ENCODE measurements around the gene AKAP9.
A peak's percentile ranks its signal among the peaks of the same experiment; 100 is the strongest.
"Not testable (repeated sequence)": the region's sequence is repeated elsewhere in the genome, so short reads cannot be mapped to it uniquely, and the experiment has no call there.

Gene AKAP9

DNA sequence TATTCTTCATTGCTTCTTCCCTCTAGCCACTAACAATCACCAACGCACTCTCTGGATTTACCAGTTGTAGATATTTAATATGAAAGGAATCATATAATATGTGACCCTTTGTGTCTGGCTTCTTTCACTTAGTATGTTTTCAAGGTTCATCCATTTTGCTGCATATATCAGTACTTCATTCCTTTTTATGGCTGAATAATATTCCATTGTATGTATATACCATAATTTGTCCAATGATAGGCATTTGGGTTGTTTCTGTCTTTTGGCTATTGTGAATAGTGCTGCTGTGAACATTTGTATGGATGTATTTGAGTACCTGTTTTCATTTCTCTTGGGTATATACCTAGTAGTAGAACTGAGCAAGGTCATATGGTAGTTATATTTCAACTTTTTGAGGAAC lies 7.3 kb downstream of the AKAP9 start:
- no peak for DNase-seq

DNA sequence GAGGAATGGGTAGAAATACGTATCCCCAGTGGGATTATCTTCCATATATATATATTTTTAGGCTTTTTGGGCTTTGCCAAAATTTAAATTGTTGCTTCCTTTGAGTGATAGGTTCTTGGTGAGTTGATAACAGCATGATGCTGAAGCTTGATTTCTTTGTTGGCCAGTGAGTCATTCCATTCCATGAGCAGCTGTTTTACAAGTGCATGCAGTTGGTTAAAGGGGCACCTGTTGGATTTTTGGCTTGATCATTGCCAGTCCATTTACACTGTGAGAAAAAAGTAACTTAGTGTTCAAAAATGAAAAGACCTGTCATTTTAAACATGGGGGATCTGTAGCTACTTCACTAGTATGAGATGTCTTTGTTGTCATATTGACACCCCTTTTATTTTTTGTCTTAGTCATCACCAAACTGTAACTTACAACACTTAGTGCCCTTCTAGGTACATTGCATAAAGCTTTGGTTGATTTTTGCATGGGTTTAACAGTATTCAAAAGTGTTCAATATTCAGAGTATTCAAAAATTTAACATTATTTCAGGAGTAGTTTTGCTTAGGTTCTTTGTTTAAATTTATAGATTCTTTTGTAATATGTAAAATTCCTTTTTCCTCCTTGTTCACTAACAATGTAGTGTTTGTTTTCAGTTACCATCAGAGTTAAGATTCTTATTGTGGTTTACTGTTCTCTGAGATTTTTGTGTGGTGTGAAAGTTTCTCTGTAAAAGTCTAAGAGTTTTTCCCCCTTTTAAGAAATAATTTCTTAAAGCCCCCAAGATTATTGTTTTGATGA lies 8.8 kb downstream of the AKAP9 start:
- DNase-seq, result no peak

DNA sequence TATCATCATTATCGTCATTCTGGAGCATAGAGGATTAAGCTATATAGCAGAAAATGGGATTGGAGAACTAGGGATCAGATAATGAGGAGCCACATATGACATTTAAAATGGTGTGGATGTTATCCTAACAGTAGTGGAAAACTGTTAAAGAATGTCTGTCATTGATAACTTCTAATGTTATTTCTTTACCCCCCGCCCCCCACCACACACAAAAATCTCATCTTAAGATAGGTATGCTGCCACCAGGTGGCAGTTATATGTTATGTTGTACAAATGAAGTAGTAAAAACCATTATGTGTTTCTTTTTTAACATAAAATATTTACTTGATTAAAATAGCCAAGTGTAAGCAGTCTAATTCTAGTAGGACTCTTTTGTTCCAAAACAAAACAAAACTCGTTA lies 13.0 kb downstream of the AKAP9 start:
- DNase-seq, result peak; percentile 15

DNA sequence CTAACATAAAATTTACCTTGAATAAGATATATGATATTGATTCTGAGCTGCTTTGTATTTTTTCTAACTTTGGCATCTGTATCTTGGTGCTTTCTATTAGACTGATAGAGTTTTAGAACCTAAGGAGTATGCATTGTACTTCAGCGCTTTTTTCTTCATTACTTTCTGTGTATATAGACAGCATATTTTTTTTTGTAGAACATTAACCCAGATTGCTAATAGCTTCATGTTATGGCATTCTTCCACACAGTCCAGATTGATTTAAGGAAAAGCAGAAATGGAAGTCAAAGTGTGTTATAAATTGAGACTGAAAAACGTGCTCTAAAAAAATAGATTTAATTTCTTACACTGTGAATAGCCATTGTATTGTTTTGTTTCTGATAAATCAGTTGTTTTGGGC lies 15.8 kb downstream of the AKAP9 start:
- not testable (repeated sequence) for DNase-seq

DNA sequence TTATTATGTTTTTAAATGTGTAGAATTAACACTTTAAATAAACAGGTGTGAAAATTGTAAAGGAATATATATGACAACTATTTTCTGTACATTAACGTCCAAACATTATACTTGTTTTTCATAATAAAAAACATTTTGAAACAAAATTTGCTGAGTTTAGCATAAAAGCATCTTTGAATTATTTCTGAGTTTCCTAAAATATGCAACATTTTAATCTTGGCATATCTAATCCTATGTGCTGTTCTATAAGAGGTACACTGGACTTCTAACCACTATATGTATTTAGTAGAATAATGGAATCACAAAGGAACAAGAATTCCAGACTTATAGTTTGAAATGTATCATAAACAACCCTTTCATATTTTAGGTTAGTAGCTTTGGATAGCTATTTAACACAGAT lies 16.6 kb downstream of the AKAP9 start:
- DNase-seq, result no peak

DNA sequence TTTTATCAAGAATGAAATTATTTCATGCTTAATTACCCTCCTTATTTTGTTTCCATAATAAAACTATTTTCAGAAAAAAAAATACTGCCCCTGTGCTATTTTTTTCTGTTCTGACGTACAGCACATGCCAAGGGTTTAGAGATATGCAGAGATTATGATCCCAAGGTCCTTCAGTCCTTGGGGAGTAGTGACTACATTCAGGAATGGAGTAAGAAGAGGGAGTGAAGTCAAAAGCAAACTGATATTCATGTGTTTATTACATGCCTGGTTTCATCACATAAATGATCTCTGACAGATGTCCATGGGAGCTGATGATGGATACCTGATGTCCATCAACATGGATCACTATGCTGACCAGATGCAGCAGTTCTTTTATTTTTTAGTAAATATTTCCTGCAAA lies 17.2 kb downstream of the AKAP9 start:
- DNase-seq, result no peak

DNA sequence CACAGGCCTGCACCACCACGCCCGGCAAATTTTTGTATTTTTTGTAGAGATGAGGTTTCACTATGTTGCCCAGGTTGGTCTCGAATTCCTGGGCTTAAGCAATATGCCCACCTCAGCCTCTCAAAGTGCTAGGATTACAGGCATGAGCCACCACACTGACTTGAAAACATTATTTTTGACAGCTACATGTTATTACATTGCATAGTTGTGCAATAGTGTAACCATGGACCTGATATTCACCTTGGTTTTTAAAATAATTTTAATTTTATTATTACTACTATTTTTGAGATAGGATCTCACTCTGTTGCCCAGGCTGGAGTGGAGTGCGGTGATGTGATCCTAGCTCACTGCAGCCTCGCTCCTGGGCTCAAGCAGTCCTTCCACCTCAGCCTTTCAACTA lies 18.4 kb downstream of the AKAP9 start:
- DNase-seq, result no peak

DNA sequence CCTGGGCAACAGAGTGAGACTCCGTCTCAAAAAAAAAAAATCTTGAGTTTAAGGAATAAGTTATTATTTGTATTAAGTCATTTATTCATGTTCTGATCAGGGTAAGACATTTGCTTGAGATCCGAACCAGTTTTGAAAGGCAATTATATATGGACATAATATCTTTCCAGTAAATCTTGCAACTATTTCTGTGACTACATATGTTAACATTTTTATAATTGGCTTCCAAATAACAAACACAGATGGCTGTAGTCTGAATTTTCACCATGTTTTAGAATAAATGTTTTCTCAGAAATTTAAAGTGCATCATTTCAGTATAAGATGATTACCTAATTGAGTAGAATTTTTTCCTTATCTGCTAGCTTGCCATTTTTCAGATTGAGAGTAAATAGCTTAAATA lies 21.2 kb downstream of the AKAP9 start:
- no peak for DNase-seq

DNA sequence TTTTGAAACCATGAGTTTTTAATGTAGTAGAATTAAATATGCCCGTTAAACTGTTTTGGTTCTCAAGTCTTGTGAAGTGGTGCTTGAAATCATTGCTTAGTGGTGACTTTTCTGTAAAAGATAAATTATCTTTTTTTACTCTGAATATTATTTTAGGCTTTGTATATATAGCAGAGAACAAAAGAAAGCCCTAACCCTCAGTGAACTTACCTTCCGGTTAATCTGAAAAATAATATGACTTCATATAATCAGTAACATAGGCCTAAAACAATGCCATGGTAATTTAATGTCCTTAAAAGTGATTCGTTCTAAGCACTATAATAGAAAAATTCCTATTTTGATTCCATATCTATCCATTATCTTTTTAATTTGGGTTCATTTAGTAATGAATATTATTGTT lies 21.8 kb downstream of the AKAP9 start:
- no peak for DNase-seq

DNA sequence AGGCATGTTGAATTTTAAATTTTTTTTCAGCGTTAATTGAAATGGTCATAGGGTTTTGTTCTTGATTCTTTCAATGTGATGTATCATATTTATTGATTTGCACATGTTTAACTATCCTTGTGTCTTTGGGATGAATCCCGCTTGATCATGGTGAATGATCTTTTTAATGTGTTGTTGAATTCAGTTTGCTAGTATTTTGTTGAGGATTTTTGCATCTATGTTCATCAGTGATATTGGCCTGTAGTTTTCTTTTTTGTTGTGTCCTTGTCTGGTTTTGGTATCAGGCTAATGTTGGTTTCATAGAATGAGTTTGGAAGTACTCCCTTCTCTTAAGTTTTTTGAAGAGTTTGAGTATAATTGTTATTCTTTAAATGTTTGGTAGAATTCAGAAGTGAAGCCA lies 26.9 kb downstream of the AKAP9 start:
- not testable (repeated sequence) for DNase-seq

DNA sequence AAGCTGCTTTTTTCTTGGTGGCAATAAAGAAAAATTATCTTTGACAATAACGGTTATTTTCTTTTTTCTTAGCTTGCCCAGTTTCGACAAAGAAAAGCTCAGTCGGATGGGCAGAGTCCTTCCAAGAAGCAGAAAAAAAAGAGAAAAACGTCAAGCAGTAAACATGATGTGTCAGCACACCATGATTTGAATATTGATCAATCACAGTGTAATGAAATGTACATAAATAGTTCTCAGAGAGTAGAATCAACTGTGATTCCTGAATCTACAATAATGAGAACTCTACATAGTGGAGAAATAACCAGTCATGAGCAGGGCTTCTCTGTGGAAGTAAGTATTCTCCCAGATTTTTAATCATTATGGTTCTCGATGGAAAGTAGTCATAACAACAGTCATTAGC lies 33.0 kb downstream of the AKAP9 start:
- no peak for DNase-seq

DNA sequence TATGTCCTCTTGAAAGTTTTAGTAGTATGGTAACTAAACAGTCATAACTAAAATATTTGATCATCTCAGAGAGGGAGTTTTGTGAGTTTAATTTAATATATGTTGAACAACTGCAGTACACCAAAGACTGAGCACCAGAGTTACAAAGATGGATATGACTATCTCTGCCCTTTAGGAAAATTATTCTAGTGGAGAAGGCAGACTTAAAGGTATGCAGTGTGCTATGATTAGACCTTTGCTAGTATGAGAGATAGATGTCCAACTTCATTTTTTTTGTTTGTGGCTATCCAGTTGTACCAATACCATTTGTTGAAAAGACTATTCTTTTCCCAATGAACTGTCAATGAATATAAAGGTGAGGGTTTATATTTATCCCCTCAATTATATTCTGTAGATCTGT lies 33.4 kb downstream of the AKAP9 start:
- no peak for DNase-seq

DNA sequence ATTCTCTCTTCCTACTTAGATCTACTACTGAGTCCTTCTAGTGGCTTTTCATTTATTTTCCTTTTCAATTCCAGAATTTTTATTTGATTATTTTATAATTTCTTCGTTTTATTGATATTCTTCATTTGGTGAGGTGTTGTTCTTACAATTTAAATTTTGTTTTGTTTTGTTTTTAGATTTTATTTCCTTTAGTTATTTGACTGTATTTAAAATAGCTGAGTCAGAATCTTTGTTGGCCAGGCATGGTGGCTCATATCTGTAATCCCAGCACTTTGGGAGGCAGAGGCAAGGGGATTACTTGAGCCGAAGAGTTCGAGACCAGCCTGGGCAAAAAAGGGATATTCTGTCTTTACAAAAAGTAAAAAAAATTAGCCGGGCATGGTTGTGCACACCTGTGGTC lies 36.1 kb downstream of the AKAP9 start:
- no peak for DNase-seq

DNA sequence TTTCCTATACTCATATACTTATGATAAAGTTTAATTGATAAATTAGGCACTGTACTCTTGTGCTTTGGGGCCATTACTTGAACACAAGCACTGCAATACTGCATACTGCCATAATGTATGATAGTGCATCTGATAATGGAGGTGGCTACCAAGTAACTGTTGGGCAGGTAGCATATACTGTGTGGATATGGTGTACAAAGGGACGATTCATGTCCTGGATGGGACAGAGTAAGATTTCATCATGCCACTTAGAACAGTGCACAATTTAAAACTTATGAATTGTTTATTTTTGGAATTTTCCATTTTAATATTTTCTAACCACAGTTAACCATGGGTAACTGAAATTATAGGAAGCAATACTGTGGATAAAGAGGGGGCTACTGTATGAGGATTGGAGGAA lies 38.9 kb downstream of the AKAP9 start:
- no peak for DNase-seq

DNA sequence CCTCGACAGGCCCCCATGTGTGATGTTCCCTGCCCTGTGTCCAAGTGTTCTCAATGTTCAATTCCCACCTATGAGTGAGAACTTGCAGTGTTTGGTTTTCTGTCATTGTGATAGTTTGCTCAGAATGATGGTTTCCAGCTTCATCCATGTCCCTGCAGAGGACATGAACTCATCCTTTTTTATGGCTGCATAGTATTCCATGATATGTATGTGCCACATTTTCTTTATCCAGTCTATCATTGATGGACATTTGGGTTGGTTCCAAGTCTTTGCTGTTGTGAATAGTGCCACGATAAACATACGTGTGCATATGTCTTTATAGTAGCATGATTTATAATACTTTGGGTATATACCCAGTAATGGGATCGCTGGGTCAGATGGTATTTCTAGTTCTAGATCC lies 41.7 kb downstream of the AKAP9 start:
- not testable (repeated sequence) for DNase-seq

DNA sequence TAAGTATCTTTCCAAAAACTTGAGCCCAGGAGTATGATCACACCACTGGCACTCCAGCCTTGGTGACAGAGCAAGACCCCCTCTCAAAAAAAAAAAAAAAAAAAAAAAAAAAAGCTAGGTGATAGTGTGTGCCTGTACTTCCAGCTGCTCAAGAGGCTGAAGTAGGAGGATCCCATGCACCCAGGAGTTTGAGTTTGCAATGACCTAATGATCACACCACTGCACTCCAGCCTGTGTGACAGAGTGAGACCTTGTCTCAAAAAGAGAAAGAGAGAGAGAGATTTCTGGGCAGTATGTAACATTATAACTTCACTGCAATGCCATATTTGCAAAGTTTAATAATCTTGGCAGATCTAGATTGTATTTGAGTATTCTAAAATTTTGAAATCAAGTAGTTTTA lies 47.6 kb downstream of the AKAP9 start:
- no peak for DNase-seq

DNA sequence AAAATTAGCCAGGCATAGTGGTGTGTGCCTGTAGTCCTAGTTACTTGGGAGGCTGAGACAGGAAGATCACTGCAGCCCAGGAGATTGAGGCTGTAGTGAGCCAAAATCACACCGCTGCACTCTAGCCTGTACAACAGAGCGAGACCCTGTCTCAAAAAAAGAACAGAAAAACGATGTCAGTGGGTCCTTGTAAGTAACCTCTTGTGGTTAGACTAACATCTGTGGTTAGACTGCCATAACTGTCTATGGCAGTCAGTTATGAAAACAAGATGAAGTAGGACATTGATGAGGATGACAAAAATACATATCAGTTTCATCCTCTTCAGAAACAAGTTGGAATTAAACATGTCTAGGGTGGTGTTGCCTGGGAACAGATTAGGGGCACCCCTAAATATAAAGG lies 53.3 kb downstream of the AKAP9 start:
- no peak for DNase-seq

DNA sequence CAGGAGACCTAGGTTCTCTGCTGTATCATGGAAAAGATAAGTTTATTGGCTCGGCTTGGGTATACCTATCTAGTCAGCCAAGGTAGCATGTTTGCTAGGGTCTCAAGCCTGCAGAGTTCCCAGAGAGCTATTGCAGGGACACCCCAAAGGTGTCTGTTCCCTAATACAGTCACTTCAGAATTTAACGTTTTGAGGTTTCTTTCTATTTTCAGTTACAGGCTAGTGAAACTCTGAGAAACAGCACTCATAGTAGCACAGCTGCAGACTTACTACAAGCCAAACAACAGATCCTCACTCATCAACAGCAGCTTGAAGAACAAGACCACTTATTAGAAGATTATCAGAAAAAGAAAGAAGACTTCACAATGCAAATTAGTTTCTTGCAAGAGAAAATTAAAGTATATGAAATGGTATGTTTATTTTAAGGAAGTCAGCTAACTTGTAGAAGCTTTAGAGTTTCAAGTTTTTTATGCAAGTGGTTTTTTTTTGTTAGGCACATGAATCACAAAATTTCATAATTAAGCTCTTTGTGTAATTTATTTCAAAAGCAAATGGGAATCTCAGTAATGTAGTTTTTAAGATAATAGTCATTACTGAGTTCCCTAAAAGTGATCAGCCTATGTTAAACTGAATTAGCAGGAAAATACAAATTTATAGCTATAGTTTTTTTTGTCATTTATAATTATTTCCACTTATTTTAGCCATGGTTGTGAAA lies 54.9 kb downstream of the AKAP9 start:
- DNase-seq, result peak; percentile 6

DNA sequence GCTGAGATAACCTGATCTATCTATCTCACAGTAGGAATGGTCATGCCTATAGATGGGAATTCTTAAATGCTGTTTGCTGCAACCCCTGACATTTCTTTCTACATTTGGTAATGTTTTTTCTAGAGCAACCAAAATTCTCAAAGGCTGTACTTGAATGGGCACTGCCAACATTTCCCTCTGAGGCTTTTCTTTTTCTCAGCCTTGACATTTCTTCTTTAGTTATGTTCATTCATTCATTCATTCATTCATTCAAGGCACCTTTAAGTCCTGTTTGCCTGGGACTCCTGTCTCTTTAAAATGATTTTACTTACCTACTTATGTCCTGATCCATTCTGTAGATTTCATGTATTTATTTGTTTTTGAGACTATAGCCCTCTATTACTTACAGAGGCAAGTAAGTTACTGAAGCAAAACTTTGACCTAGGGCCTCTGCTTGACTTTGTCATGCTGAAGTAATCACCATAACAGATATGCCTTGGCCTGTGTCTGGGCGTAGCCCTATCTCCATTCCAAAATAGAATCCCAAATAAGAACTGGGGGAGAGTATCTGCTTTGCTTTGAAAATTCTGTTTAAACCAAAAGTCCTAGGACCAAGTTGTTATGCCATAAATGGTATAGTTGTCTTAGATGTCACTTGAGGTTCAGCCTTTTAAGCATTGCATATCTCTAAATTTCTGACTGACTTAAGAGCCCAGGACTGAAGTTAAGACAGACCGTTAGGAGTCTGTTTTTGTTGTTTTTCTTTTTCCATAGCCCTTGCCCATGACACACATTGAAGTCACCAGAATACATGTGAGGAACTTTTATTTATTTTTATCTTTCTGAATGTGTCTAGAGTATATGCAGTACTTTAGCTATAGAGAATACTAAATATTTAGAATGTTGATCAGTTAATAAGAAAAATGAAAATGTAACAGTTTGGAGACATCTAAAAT lies 59.2 kb downstream of the AKAP9 start:
- DNase-seq, result no peak

DNA sequence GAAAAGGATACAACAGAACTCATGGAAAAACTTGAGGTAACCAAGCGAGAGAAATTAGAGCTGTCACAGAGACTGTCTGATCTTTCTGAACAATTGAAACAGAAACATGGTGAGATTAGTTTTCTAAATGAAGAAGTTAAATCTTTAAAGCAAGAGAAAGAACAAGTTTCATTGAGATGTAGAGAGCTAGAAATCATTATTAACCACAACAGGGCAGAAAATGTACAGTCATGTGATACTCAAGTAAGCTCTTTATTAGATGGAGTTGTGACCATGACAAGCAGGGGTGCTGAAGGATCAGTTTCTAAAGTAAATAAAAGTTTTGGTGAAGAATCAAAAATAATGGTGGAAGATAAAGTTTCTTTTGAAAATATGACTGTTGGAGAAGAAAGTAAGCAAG lies 62.1 kb downstream of the AKAP9 start:
- DNase-seq, result no peak

DNA sequence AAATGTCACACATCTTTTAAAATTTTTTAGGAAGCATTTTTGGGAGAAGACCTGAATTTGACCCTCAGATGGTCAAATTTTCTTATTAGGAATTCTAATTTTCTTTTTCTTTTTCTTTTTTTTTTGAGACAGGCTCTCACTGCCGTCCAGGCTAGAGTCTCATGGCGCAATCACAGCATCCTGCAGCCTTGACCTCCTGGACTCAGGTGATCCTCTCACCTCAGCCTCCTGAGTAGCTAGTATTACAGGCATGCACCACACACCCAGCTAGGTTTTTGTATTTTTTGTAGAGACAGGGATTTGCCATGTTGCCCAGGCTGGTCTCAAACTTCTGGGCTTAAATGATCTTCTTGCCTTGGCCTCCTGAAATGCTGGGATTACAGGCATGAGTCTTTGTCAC lies 65.4 kb downstream of the AKAP9 start:
- DNase-seq, result no peak

DNA sequence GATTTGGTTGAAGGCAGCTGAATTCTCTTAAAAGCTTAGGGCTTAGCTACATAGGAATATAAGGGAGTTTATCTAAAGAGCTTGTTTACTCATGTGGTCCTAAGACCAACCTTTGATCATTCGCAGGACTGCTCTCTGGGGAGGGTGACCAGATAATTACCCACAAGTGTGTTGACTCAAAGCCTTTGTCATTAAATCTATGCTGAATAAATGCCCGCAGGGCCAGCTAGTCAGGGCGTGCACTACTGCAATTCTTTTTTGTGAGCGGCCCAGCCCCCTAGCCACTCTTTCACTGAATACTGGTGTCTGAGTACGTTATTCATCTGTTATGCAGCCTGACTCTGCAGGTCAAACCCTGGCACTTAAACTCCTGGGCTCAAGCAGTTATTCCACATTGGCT lies 69.6 kb downstream of the AKAP9 start:
- DNase-seq, result no peak

DNA sequence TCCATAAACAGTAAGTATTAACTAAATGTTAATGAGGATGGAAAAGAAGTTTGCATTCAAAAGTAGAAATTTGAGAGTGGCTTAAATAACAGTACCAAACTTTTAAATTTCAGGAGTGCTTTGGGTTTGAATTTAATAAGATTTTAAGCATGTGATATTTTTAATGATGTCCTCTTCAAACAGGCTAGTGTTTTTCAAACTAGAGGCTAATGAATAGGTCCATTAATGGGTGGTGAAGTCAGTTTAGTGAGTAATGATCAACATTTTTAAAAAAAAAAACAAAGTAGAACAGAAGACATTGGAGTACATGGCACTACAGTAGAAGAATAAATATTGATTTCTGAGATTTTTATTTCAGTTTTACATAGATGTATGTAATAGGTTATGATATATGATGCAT lies 72.9 kb downstream of the AKAP9 start:
- no peak for DNase-seq

DNA sequence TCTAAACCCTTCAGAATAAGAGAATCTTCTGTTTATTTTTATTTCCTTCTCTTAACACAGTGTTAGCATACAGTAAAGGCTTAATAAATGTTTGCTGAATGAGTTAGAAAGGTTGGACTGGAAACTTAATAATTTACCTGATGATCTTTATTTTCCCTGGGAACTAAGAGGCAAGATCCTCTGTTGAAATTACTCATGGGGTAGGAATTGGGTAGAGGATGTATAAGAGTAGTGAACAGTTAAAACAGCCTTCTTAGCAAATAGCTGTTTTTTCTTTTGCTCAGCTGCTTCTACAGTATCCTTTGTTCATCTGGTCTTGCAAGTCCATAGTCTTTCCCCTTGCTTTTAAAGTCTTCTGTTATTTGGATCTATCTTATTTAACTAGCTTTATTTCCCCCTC lies 80.0 kb downstream of the AKAP9 start:
- DNase-seq, result no peak
